Epithelial cell of proximal tubule (primary cell): Measurements from ENCODE around the gene ZCCHC7. TPM values are rescaled to one million over a fixed set of nuclear protein-coding genes. Genes with fewer than 3 reads are reported as not detected.

ENCODE experiments used
- DNase-seq: peaks from one replicate; pipeline ENCODE4 v3.0.0-alpha.2; 2011; ENCODE audit warnings: low read depth
- H3K4me3 ChIP-seq: 2 replicates; pipeline ENCODE4 v1.5.1; 2011; ENCODE audit warnings: low read depth, mild to moderate bottlenecking, low read length
- CTCF ChIP-seq: conservative IDR thresholded peaks from 2 replicates; pipeline ENCODE4 v1.5.1; 2012; ENCODE audit warnings: low read depth, mild to moderate bottlenecking, low read length
- total RNA-seq: library from RNA; depleted of rRNA; stranded (reverse); fragments of >200 nt; gene quantifications from 2 replicates; pipeline ENCODE4 v1.2.3, GENCODE V29; 2015

Gene ZCCHC7
- total RNA-seq, 1 donor from 2014 or later: 13.3 TPM

- no peak overlapping the region for H3K4me3 ChIP-seq
- no peak for TF ChIP-seq CTCF
- DNase-seq: no peak
These were observed 109.1 kb downstream of the ZCCHC7 start for GRCh38 chr9:37229455-37229854.

GRCh38 chr9:37229882-37230482 lies 109.6 kb downstream of the ZCCHC7 start:
- no peak for DNase-seq
- H3K4me3 ChIP-seq: no peak overlapping the region
- no peak for TF ChIP-seq CTCF

GRCh38 chr9:37236822-37237221 lies 116.4 kb downstream of the ZCCHC7 start:
- H3K4me3 ChIP-seq: no peak overlapping the region
- no peak for DNase-seq
- TF ChIP-seq CTCF: no peak

GRCh38 chr9:37238122-37238521 lies 117.7 kb downstream of the ZCCHC7 start:
- no peak for TF ChIP-seq CTCF
- no peak for DNase-seq
- H3K4me3 ChIP-seq: no peak overlapping the region

GRCh38 chr9:37239224-37239859 lies 119.0 kb downstream of the ZCCHC7 start:
- no peak for DNase-seq
- H3K4me3 ChIP-seq: no peak overlapping the region
- no peak for TF ChIP-seq CTCF

GRCh38 chr9:37239921-37240320 lies 119.5 kb downstream of the ZCCHC7 start:
- no peak for TF ChIP-seq CTCF
- DNase-seq: no peak
- no peak overlapping the region for H3K4me3 ChIP-seq

- no peak for TF ChIP-seq CTCF
- H3K4me3 ChIP-seq: no peak overlapping the region
- DNase-seq: no peak
These were observed 121.0 kb downstream of the ZCCHC7 start for GRCh38 chr9:37241340-37241739.
